BE2C (cell line): ENCODE measurements around the gene TTLL13.

ENCODE experiments used
- DNase-seq: peaks from one replicate; pipeline ENCODE4 v3.0.0-alpha.2; 2020
- H3K27me3 ChIP-seq: fragments of 250-450 bp; sonication (Bioruptor Pico); 2 replicates; pipeline ENCODE4 v1.5.1; 2020; ENCODE audit warnings: mild to moderate bottlenecking
- H3K36me3 ChIP-seq: fragments of 250-450 bp; sonication (Bioruptor Pico); 2 replicates; pipeline ENCODE4 v1.5.1; 2020; ENCODE audit warnings: mild to moderate bottlenecking
- H3K4me1 ChIP-seq: fragments of 250-450 bp; sonication (Bioruptor Pico); 2 replicates; pipeline ENCODE4 v1.5.1; 2020
- H3K4me3 ChIP-seq: 2 replicates; pipeline ENCODE4 v1.5.1; 2011; ENCODE audit warnings: low read depth, low read length
- H3K9me3 ChIP-seq: fragments of 250-450 bp; sonication (Bioruptor Pico); 2 replicates; pipeline ENCODE4 v1.5.1; 2020
- CTCF ChIP-seq: IDR thresholded peaks from 2 replicates; pipeline ENCODE4 v1.5.1; 2012; ENCODE audit warnings: mild to moderate bottlenecking, low read depth, low read length

The TTLL13 gene

GRCh38 chr15:90306560-90306959 is 57.2 kb downstream of the TTLL13 start:
- TF ChIP-seq CTCF, result no peak
- no peak for DNase-seq
- Histone ChIP-seq H3K4me3 (no peak overlapping the region), H3K9me3 (no peaks in the 10 kb centered on the region), H3K36me3 (no peaks in the 10 kb centered on the region), H3K27me3 (no peaks in the 10 kb centered on the region), H3K4me1 (no peaks in the 10 kb centered on the region)

GRCh38 chr15:90307661-90308060 is 58.3 kb downstream of the TTLL13 start:
- no peak for TF ChIP-seq CTCF
- DNase-seq, result no peak
- H3K36me3 ChIP-seq, result no peaks in the 10 kb centered on the region
- no peaks in the 10 kb centered on the region for H3K9me3 ChIP-seq
- H3K27me3 ChIP-seq, result no peaks in the 10 kb centered on the region
- no peaks in the 10 kb centered on the region for H3K4me1 ChIP-seq
- no peak overlapping the region for H3K4me3 ChIP-seq

GRCh38 chr15:90309020-90309419 is 59.7 kb downstream of the TTLL13 start:
- Histone ChIP-seq H3K36me3 (no peaks in the 10 kb centered on the region), H3K9me3 (no peaks in the 10 kb centered on the region), H3K27me3 (no peaks in the 10 kb centered on the region), H3K4me1 (no peaks in the 10 kb centered on the region), H3K4me3 (no peak overlapping the region)
- no peak for DNase-seq
- no peak for TF ChIP-seq CTCF
